ENCODE results near the gene AQP3. TPM values are rescaled to one million over a fixed set of nuclear protein-coding genes. Genes with fewer than 3 reads are reported as not detected.

AQP3 gene
- total and polyA plus RNA-seq, 7 donors: 1.6 to 13.6 (median 4.4) TPM

DNA sequence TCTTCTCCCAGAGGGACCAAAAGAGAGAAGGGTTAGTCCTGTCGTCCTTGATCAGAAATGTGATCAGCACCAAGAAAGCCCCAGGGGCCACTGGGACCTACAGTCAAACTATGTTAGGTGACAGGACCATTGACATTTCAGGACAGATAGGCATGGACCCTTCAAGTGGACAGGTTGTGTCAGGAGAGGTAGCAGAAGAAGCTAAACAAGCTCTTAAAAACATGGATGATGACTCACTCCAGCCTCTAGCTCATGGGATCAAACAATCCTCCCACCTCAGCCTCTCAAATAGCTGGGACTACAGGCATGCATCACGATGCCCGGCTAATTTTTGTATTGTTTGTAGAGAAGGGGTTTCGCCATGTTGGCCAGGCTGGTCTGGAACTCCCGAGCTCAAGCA is 2.3 kb upstream of the AQP3 start:
- TF ChIP-seq POLR2AphosphoS5 (IDR thresholded peaks at IDR 0.05): no peak
- intact Hi-C loops (cut with DNase I): no loop called here
- Histone ChIP-seq H3K9me3 (no peaks in the 10 kb centered on the region), H3K4me1 (peaks cover 0 to 15% (median 14%) of the 10 kb centered on the region in 4 donors), H3K36me3 (no peaks in the 10 kb centered on the region), H3K27me3 (no peaks in the 10 kb centered on the region), H3K27ac (no peak overlapping the region), H3K4me3 (no peak overlapping the region)
- no peak for DNase-seq
- WGBS, 2 donors: 94 to 97% methylated on average over 5 of the region's 5 CpGs

- no peaks in the 10 kb centered on the region for H3K27me3 ChIP-seq
- peak overlapping the region; percentile 28 to 56 (median 49) for H3K4me3 ChIP-seq
- DNase-seq: no peak
- peaks cover 0 to 15% (median 14%) of the 10 kb centered on the region in 4 donors for H3K4me1 ChIP-seq
- peak overlapping the region in 2 of 4 donors; percentile 27 to 51 for H3K27ac ChIP-seq
- no peaks in the 10 kb centered on the region for H3K9me3 ChIP-seq
- intact Hi-C loops (cut with DNase I): loop anchor here (2.0 kb wide), 1 partner anchor 19 kb away; no protein-coding TSS in a partner anchor
- TF ChIP-seq CTCF (IDR thresholded peaks at IDR 0.05) (no peak), POLR2A (IDR thresholded peaks at IDR 0.05) (no peak), EP300 (IDR thresholded peaks at IDR 0.05) (no peak), POLR2AphosphoS5 (IDR thresholded peaks at IDR 0.05) (no peak)
- no peaks in the 10 kb centered on the region for H3K36me3 ChIP-seq
- 26 to 40% methylated on average over 20 of the region's 20 CpGs for WGBS, 2 donors
Observed at GRCh38 chr9:33447799-33448553, 583 bp upstream of the AQP3 start.

- Histone ChIP-seq H3K9me3 (no peaks in the 10 kb centered on the region), H3K27ac (peak overlapping the region in 2 of 4 donors; percentile 51 to 53), H3K4me3 (peak overlapping the region in 3 of 4 donors; percentile 47 to 56 (median 51)), H3K4me1 (peaks cover 0 to 15% (median 14%) of the 10 kb centered on the region in 4 donors), H3K27me3 (no peaks in the 10 kb centered on the region), H3K36me3 (no peaks in the 10 kb centered on the region)
- TF ChIP-seq POLR2A (IDR thresholded peaks at IDR 0.05) (no peak), EP300 (IDR thresholded peaks at IDR 0.05) (no peak), POLR2AphosphoS5 (IDR thresholded peaks at IDR 0.05) (no peak), CTCF (IDR thresholded peaks at IDR 0.05) (no peak)
- 43 to 52% methylated on average over 12 of the region's 12 CpGs for WGBS, 2 donors
- intact Hi-C loops (cut with DNase I): loop anchor here (2.0 kb wide), 1 partner anchor 20 kb away; no protein-coding TSS in a partner anchor
- DNase-seq: no peak
Observed at GRCh38 chr9:33446240-33446945, 1.0 kb downstream of the AQP3 start.

DNA sequence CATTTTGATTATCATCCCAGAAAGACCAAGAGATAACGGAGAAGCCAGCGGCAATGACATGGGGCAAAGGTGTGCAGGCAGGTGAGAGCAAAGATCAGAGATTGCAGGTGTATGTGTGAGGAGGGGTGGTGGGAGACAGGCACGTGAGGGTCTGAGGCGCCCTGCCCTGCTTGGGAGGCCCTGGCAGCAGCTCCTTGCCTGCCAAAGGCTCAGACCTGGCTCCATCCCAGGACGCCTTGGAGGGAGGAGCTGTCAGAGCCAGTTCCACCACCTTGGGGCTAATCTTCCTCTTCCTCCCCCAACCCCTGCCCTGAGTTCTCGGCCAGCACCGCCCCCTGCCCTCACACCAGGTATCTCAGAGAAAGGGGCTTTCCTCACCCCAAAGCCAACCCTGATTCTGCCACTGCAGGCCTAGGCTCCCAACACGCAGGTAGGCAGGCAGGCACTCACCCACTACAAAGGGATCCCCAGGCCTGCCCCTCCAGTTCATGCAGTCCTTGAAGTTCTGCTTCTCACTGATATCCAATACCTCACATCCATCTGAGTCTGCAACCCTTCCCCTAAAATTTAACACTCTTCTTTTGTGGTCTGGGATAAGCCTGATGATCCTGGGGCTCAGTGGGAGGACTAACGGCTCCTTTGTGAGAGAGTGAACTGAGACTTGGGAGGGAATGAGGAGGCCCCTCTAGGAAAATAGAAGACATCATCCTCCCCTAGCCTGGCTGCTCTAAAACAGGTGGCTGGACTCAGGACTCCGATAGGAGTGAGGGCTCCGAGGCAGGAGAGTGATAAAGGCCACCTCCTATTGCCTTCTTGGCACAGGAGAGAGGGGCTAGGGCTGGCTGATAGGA is 1.8 kb downstream of the AQP3 start:
- no peak for DNase-seq
- Histone ChIP-seq H3K27ac (peak overlapping the region in 1 of 4 donors; percentile 53), H3K9me3 (no peaks in the 10 kb centered on the region), H3K27me3 (no peaks in the 10 kb centered on the region), H3K4me3 (no peak overlapping the region), H3K36me3 (no peaks in the 10 kb centered on the region), H3K4me1 (peaks cover 0 to 15% (median 14%) of the 10 kb centered on the region in 4 donors)
- intact Hi-C loops (cut with DNase I): loop anchor here (2.0 kb wide), 1 partner anchor 21 kb away; no protein-coding TSS in a partner anchor
- TF ChIP-seq CTCF (IDR thresholded peaks at IDR 0.05): no peak
- no peak for TF ChIP-seq EP300 (IDR thresholded peaks at IDR 0.05)
- no peak for TF ChIP-seq POLR2AphosphoS5 (IDR thresholded peaks at IDR 0.05)
- TF ChIP-seq POLR2A (IDR thresholded peaks at IDR 0.05): no peak
- WGBS, 2 donors: 49 to 75% methylated on average over 11 of the region's 11 CpGs
